MG63 (cell line): Measurements from ENCODE around the gene RAD18. TPM values are rescaled to one million over a fixed set of nuclear protein-coding genes. Genes with fewer than 3 reads are reported as not detected.

Experiments used
- DNase-seq: peaks from one replicate; pipeline ENCODE4 v3.0.0-alpha.2; 2020
- H3K27me3 ChIP-seq: fragments of 250-450 bp; sonication (Bioruptor Pico); 2 replicates; pipeline ENCODE4 v1.5.1; 2020; ENCODE audit warnings: mild to moderate bottlenecking, moderate library complexity
- H3K36me3 ChIP-seq: fragments of 250-450 bp; sonication (Bioruptor Pico); 2 replicates; pipeline ENCODE4 v1.5.1; 2020; ENCODE audit warnings: mild to moderate bottlenecking, moderate library complexity
- H3K4me3 ChIP-seq: fragments of 250-450 bp; sonication (Bioruptor Pico); 2 replicates; pipeline ENCODE4 v1.5.1; 2020; ENCODE audit warnings: mild to moderate bottlenecking, moderate library complexity
- H3K9me3 ChIP-seq: fragments of 250-450 bp; sonication (Bioruptor Pico); 2 replicates; pipeline ENCODE4 v1.5.1; 2020; ENCODE audit warnings: mild to moderate bottlenecking, moderate library complexity
- total RNA-seq: library from RNA; depleted of rRNA; stranded (reverse); fragments of >200 nt; shearing (Covaris generic); gene quantifications from 2 replicates; pipeline ENCODE4 v1.2.3, GENCODE V29; 2014; ENCODE audit warnings: low replicate concordance

RAD18 gene
- total RNA-seq, 1 experiment from 2014 or later, result 11.0 TPM

GRCh38 chr3:8868996-8869395, 94.3 kb downstream of the RAD18 start:
- no peaks in the 10 kb centered on the region for H3K27me3 ChIP-seq
- no peaks in the 10 kb centered on the region for H3K9me3 ChIP-seq
- no peaks in the 10 kb centered on the region for H3K36me3 ChIP-seq
- H3K4me3 ChIP-seq, result no peak overlapping the region
- no peak for DNase-seq

GRCh38 chr3:8867646-8868045, 95.6 kb downstream of the RAD18 start:
- Histone ChIP-seq H3K36me3 (no peaks in the 10 kb centered on the region), H3K9me3 (no peaks in the 10 kb centered on the region), H3K4me3 (no peak overlapping the region), H3K27me3 (no peaks in the 10 kb centered on the region)
- DNase-seq, result no peak

- Histone ChIP-seq H3K4me3 (no peak overlapping the region), H3K36me3 (no peaks in the 10 kb centered on the region), H3K27me3 (no peaks in the 10 kb centered on the region), H3K9me3 (no peaks in the 10 kb centered on the region)
- DNase-seq, result no peak
Measured at GRCh38 chr3:8865697-8866096, 97.6 kb downstream of the RAD18 start.

GRCh38 chr3:8864402-8865350, 98.6 kb downstream of the RAD18 start:
- no peaks in the 10 kb centered on the region for H3K27me3 ChIP-seq
- no peak for DNase-seq
- H3K4me3 ChIP-seq, result no peak overlapping the region
- H3K9me3 ChIP-seq, result no peaks in the 10 kb centered on the region
- H3K36me3 ChIP-seq, result no peaks in the 10 kb centered on the region

GRCh38 chr3:8863891-8864290, 99.4 kb downstream of the RAD18 start:
- no peak overlapping the region for H3K4me3 ChIP-seq
- no peak for DNase-seq
- H3K36me3 ChIP-seq, result no peaks in the 10 kb centered on the region
- H3K9me3 ChIP-seq, result no peaks in the 10 kb centered on the region
- H3K27me3 ChIP-seq, result no peaks in the 10 kb centered on the region

GRCh38 chr3:8857720-8858367, 105.4 kb downstream of the RAD18 start:
- Histone ChIP-seq H3K36me3 (no peaks in the 10 kb centered on the region), H3K27me3 (no peaks in the 10 kb centered on the region), H3K9me3 (no peaks in the 10 kb centered on the region), H3K4me3 (no peak overlapping the region)
- no peak for DNase-seq

- no peaks in the 10 kb centered on the region for H3K36me3 ChIP-seq
- H3K4me3 ChIP-seq, result no peak overlapping the region
- no peaks in the 10 kb centered on the region for H3K27me3 ChIP-seq
- H3K9me3 ChIP-seq, result no peaks in the 10 kb centered on the region
- DNase-seq, result no peak
Measured at GRCh38 chr3:8856721-8857120, 106.6 kb downstream of the RAD18 start.

GRCh38 chr3:8856071-8856470, 107.2 kb downstream of the RAD18 start:
- no peak overlapping the region for H3K4me3 ChIP-seq

GRCh38 chr3:8854656-8855055, 108.6 kb downstream of the RAD18 start:
- Histone ChIP-seq H3K36me3 (no peaks in the 10 kb centered on the region), H3K4me3 (no peak overlapping the region), H3K27me3 (no peaks in the 10 kb centered on the region), H3K9me3 (no peaks in the 10 kb centered on the region)
- DNase-seq, result no peak

More at GRCh38 chr3:8856071-8856470, 107.2 kb downstream of the RAD18 start:
- no peak for DNase-seq
- no peaks in the 10 kb centered on the region for H3K9me3 ChIP-seq
- H3K36me3 ChIP-seq, result no peaks in the 10 kb centered on the region
- no peaks in the 10 kb centered on the region for H3K27me3 ChIP-seq

GRCh38 chr3:8853081-8853480, 110.2 kb downstream of the RAD18 start:
- DNase-seq, result no peak
- Histone ChIP-seq H3K4me3 (no peak overlapping the region), H3K36me3 (no peaks in the 10 kb centered on the region), H3K27me3 (no peaks in the 10 kb centered on the region), H3K9me3 (no peaks in the 10 kb centered on the region)

GRCh38 chr3:8852511-8852910, 110.8 kb downstream of the RAD18 start:
- H3K27me3 ChIP-seq, result no peaks in the 10 kb centered on the region
- DNase-seq, result no peak
- H3K4me3 ChIP-seq, result no peak overlapping the region

GRCh38 chr3:8851703-8852102, 111.6 kb downstream of the RAD18 start:
- H3K9me3 ChIP-seq, result no peaks in the 10 kb centered on the region
- no peak overlapping the region for H3K4me3 ChIP-seq
- no peak for DNase-seq
- no peaks in the 10 kb centered on the region for H3K27me3 ChIP-seq
- H3K36me3 ChIP-seq, result no peaks in the 10 kb centered on the region

More at GRCh38 chr3:8852511-8852910, 110.8 kb downstream of the RAD18 start:
- Histone ChIP-seq H3K36me3 (no peaks in the 10 kb centered on the region), H3K9me3 (no peaks in the 10 kb centered on the region)

- no peaks in the 10 kb centered on the region for H3K9me3 ChIP-seq
- DNase-seq, result no peak
Measured at GRCh38 chr3:8848696-8849131, 114.6 kb downstream of the RAD18 start.

GRCh38 chr3:8847317-8847716, 116.0 kb downstream of the RAD18 start:
- Histone ChIP-seq H3K36me3 (no peaks in the 10 kb centered on the region), H3K9me3 (no peaks in the 10 kb centered on the region), H3K27me3 (no peaks in the 10 kb centered on the region), H3K4me3 (no peak overlapping the region)
- no peak for DNase-seq

More at GRCh38 chr3:8848696-8849131, 114.6 kb downstream of the RAD18 start:
- Histone ChIP-seq H3K4me3 (no peak overlapping the region), H3K27me3 (no peaks in the 10 kb centered on the region), H3K36me3 (no peaks in the 10 kb centered on the region)

GRCh38 chr3:8846176-8846575, 117.1 kb downstream of the RAD18 start:
- Histone ChIP-seq H3K4me3 (no peak overlapping the region), H3K36me3 (no peaks in the 10 kb centered on the region), H3K9me3 (no peaks in the 10 kb centered on the region), H3K27me3 (no peaks in the 10 kb centered on the region)
- no peak for DNase-seq

GRCh38 chr3:8845641-8846040, 117.6 kb downstream of the RAD18 start:
- H3K9me3 ChIP-seq, result no peaks in the 10 kb centered on the region
- H3K4me3 ChIP-seq, result no peak overlapping the region
- H3K36me3 ChIP-seq, result no peaks in the 10 kb centered on the region
- no peak for DNase-seq
- H3K27me3 ChIP-seq, result no peaks in the 10 kb centered on the region

GRCh38 chr3:8843347-8843746, 119.9 kb downstream of the RAD18 start:
- H3K9me3 ChIP-seq, result no peaks in the 10 kb centered on the region
- H3K4me3 ChIP-seq, result no peak overlapping the region
- no peak for DNase-seq
- no peaks in the 10 kb centered on the region for H3K27me3 ChIP-seq
- no peaks in the 10 kb centered on the region for H3K36me3 ChIP-seq

- no peak for DNase-seq
- Histone ChIP-seq H3K27me3 (no peaks in the 10 kb centered on the region), H3K4me3 (no peak overlapping the region), H3K36me3 (no peaks in the 10 kb centered on the region), H3K9me3 (no peaks in the 10 kb centered on the region)
Measured at GRCh38 chr3:8842293-8842692, 121.0 kb downstream of the RAD18 start.
